Erythroblast (primary cell): ENCODE measurements around the gene KRTAP4-16.
"Not testable (repeated sequence)": the region's sequence is repeated elsewhere in the genome, so short reads cannot be mapped to it uniquely, and the experiment has no call there.

Experiments
- DNase-seq, 2 experiments: peaks; one replicate each; lab custom pipeline; 2025; lab: John Stamatoyannopoulos, UW
- GATA1 ChIP-seq: IDR thresholded peaks from 2 replicates; pipeline ENCODE4 v1.6.1; 2011; ENCODE audit warnings: low read depth, mild to moderate bottlenecking, control low read depth, low read length, moderate library complexity
- POLR2A ChIP-seq: IDR thresholded peaks from 2 replicates; pipeline ENCODE4 v1.6.1; 2011; ENCODE audit warnings: mild to moderate bottlenecking, low read length

Gene KRTAP4-16

DNA sequence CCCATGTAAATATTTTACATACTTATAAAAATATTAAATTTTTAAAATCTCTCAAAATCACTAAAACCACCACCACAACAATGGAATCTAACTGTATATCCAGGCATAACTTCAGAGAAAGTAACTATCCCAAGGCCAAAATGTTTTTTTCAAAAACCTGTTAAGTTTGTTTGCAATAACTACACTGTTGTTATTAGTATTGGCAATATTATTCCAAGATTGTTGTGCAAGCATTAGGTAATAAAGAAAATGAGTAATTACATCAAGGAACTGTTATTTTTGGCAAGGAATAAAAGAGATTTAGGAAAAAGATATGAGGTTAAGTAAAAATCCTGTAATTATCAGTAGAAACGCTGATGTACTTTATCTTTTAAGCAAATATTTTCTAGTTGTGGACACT is 25.4 kb upstream of the KRTAP4-16 start:
- no peak for DNase-seq
- TF ChIP-seq GATA1: no peak
- TF ChIP-seq POLR2A: no peak

DNA sequence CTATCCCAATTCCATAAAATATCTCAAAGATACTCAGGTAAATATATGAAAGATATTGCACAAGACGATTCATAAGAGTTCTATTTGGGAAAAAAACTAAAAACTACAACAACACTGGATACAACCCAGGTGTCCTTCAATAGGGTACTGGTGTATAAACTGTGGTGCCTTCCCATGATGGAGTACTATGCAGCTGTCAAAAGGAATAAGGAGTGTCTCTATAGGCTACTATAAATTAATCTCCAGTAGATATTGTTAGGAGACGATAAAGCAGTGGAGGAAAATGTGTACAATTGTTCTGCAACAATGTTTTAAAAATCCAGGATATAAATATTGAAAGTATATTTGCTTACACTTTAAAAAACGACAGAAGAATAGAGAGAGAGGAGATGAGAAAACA is 24.4 kb upstream of the KRTAP4-16 start:
- DNase-seq: no peak
- TF ChIP-seq GATA1: no peak
- TF ChIP-seq POLR2A: no peak

DNA sequence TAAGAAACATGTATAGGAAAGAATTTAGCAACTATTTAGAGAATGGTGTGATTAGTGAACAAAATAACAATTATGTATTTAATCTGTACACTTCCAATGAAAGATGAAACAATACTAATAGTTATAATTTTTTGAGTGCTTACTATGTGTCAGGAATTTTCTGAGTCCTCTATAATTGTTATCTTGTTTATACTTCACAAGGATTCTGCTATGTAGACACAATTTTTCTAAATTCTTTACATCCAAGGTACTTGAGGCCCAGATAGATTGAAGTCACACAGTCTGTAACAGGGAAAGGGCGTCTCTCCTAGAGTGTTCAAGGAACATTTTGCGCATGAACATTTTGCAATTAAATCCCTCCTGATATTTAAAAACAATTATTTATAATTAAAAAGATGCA is 23.1 kb upstream of the KRTAP4-16 start:
- TF ChIP-seq GATA1: no peak
- TF ChIP-seq POLR2A: no peak
- DNase-seq: no peak

DNA sequence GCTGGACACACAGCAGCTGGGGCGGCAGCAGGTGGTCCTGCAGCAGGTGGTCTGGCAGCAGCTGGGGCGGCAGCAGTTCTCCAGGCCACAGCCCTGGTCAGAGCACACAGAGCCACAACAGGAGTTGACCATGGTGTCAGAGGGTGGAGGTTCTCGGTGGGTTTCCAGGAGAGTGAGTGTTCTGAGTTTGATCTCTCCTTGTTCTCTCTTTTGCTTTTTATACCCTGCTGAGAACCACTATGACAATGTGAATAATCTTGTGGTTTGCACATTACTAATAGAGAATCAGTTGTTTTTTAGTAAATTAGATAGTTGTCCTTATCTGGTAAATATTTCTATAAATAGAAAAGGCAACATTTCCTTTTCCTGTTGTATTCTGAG is 22.0 kb upstream of the KRTAP4-16 start, which contains the start of gene KRTAP4-12:
Gene KRTAP4-12 (minus strand): TSS at position 192 of the 381 bp plus-strand sequence. CDS start 60 bp downstream, at position 132.
- not testable (repeated sequence) for DNase-seq

DNA sequence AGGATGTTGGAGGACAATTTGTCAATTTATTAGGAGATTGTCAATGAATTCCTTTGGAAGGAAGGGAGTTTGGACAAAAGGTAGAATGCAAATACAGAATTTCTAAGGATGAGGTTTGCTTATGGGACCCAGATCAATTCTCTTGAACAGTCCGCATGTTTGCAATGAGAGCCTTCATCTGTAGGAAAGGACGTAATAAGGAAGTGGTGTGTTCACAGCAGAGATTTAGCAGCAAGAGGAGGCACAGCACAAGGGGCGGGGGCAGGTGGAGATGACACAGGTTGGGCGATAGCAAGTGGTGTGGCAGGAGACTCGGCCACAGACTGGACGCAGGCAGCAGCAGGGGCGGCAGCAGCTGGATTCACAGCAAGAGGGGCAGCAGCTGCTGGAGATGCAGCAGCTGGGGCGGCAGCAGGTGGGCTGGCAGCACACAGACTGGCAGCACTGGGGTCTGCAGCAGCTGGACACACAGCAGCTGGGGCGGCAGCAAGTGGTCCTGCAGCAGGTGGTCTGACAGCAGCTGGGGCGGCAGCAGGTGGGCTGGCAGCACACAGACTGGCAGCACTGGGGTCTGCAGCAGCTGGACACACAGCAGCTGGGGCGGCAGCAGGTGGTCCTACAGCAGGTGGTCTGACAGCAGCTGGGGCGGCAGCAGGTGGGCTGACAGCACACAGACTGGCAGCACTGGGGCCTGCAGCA is 21.4 kb upstream of the KRTAP4-16 start:
- not testable (repeated sequence) for DNase-seq

GRCh38 chr17:41121742-41122141 is 19.7 kb upstream of the KRTAP4-16 start:
- no peak for DNase-seq
- TF ChIP-seq POLR2A: no peak
- TF ChIP-seq GATA1: no peak

DNA sequence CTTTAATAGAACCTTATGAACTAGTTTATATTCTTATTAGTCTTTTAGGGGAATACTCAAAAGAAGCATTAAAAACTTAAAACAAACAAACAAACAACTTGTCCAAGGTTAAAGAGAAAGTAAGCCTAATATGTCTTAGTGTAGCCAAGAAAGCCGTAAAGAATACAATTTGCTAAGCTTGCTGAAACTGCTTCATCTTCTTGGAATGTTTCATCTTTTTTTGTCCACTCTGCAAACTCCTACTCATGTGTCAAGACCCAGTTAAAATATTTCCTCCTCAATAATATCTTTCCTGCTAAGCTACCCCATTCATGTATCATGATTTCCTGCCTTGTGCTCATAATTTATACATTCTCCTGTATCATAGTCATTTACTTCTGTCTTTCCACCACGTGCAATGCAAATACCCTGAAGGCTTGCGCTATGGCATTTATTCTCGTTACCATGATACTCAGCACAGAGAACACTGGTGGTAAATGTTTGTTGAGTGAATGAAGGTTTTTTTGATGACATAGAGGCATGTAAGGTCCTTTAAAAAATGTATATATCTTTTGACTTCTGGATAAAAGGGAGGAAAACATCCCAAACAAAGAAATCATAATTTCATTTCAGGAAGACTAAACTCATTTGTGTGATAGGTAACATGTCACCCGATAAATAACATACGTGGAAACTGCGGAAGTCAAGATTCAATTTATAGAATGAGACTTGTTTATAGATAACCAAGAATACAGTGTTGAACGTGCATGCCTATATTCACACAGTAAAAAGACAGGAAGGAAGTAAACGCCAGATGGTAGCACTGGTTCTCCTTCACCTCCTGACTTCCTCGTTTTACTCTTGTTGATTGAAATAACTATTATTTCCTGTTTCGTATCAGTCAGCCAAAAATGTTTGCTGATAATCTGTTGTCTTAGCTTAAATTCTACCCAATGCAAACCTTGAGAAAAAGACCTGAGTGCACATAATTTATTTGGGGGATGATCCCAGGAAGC is 18.0 kb upstream of the KRTAP4-16 start:
- not testable (repeated sequence) for DNase-seq

- DNase-seq: no peak
- no peak for TF ChIP-seq GATA1
- no peak for TF ChIP-seq POLR2A
These were observed 16.7 kb upstream of the KRTAP4-16 start for GRCh38 chr17:41118721-41119120.

DNA sequence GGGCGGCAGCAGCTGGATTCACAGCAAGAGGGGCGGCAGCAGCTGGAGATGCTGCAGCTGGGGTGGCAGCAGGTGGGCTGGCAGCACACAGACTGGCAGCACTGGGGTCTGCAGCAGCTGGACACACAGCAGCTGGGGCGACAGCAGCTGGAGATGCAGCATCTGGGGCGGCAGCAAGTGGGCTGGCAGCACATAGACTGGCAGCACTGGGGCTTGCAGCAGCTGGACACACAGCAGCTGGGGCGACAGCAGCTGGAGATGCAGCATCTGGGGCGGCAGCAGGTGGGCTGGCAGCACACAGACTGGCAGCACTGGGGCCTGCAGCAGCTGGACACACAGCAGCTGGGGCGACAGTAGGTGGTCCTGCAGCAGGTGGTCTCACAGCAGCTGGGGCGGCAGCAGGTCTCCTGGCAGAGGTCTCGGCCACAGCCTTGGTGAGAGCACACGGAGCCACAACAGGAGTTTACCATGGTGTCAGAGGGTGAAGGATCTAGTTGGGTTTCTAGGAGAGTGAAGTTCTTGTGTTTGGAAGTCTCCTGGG is 15.9 kb upstream of the KRTAP4-16 start, which contains the start of gene KRTAP4-11:
Gene KRTAP4-11 (minus strand): TSS at position 528 of the 541 bp plus-strand sequence. CDS start 58 bp downstream, at position 470.
- not testable (repeated sequence) for DNase-seq

DNA sequence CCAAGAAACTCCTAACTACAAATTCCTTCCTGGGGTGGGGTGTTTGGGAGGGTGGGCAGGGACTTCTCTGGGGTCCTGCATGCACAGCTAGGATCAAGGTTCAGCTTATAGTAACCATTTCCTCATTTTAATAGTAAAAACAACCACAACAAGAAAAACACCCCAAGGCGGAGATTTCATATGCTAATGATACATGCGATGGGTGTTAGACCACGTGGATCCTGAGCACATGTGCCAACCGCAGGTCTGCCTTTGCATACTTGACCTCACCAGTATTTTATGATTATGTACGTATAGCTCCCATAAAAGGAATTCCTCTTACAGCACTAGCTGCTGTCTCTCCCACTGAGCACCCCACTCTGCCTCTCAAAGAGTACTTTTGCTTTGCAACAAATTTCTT is 14.3 kb upstream of the KRTAP4-16 start:
- DNase-seq: no peak
- TF ChIP-seq POLR2A (no peak), GATA1 (no peak)

GRCh38 chr17:41111151-41111885 is 9.3 kb upstream of the KRTAP4-16 start:
- TF ChIP-seq POLR2A: no peak
- no peak for TF ChIP-seq GATA1

GRCh38 chr17:41108728-41109386 is 6.8 kb upstream of the KRTAP4-16 start:
- not testable (repeated sequence) for DNase-seq

More at GRCh38 chr17:41111151-41111885, 9.3 kb upstream of the KRTAP4-16 start:
- DNase-seq: no peak

- TF ChIP-seq GATA1 (no peak), POLR2A (no peak)
- no peak for DNase-seq
These were observed 6.0 kb upstream of the KRTAP4-16 start for GRCh38 chr17:41107941-41108450.

GRCh38 chr17:41105347-41105746 is 3.3 kb upstream of the KRTAP4-16 start, which contains the start of gene KRTAP4-9:
KRTAP4-9 (plus strand) TSS chr17:41105389; CDS start chr17:41105389, 0 bp downstream.
- DNase-seq: not testable (repeated sequence)

GRCh38 chr17:41104386-41105038 is 2.5 kb upstream of the KRTAP4-16 start:
- not testable (repeated sequence) for DNase-seq
